GM12878 (cell line): ENCODE data around the gene GJD3. TPM values are rescaled to one million over a fixed set of nuclear protein-coding genes. Genes with fewer than 3 reads are reported as not detected.
A peak's percentile ranks its signal among the peaks of the same experiment; 100 is the strongest.

Experiments
- ATAC-seq: fragments of 200-7000 bp; cut with Tn5 transposase; 3 replicates; pipeline ENCODE4 v1.9.1; 2020; ENCODE audit warnings: mild to moderate bottlenecking, moderate library complexity
- BruUV-seq: library from RNA; stranded (reverse); fragments of 400-500 nt; replicated peaks from 2 replicates; lab custom pipeline; 2021; lab: Mats Ljungman, UMichigan
- CTCF ChIA-PET: fragments of 300-600 bp; sonication (Branson Sonifier 250); formaldehyde crosslinking; extraction: SDS; loops from one replicate; lab custom pipeline; 2021; ENCODE audit warnings: inconsistent platforms; lab: Yijun Ruan, JAX
- POLR2A ChIA-PET: fragments of 350-600 bp; formaldehyde crosslinking; extraction: SDS; loops from one replicate; lab custom pipeline; 2021; ENCODE audit warnings: inconsistent platforms; lab: Charles Lee
- RAD21 ChIA-PET: fragments of 300-600 bp; sonication (Branson Sonifier 250); formaldehyde crosslinking; loops from one replicate; lab custom pipeline; 2023; ENCODE audit warnings: antibody characterized with exemption; ENCODE audit not compliant: unreplicated experiment; lab: Charles Lee
- SMC1A ChIA-PET: fragments of 300-600 bp; sonication (Branson Sonifier 250); formaldehyde crosslinking; loops from one replicate; lab custom pipeline; 2023; ENCODE audit not compliant: unreplicated experiment, uncharacterized antibody; lab: Charles Lee
- DNase-seq: peaks from one replicate; pipeline ENCODE4 v3.0.0-alpha.2; 2011; ENCODE audit warnings: low read depth, low spot score
- FAIRE-seq: peaks from 3 replicates; lab custom pipeline; 2011; peaks lifted over from hg19 to GRCh38; lab: Jason Lieb, UNC
- H2AFZ ChIP-seq: 2 replicates; pipeline ENCODE4 v1.6.0; 2011; ENCODE audit warnings: low read depth, low read length, control low read depth; ENCODE audit not compliant: control insufficient read depth
- H3K27ac ChIP-seq: 2 replicates; pipeline ENCODE4 v1.5.1; 2011; ENCODE audit warnings: control low read depth; ENCODE audit not compliant: control insufficient read depth, insufficient read depth
- H3K27me3 ChIP-seq, 2 experiments: replicated peaks in 1 of 2; 2 replicates each; pipeline versions ENCODE4 v1.6.0 to v1.6.1; 2011; ENCODE audit warnings: low read length in 1 of 2; ENCODE audit not compliant: control insufficient read depth in 2 of 2, insufficient read depth in 2 of 2
- H3K36me3 ChIP-seq, 2 experiments: 2 replicates each; pipeline ENCODE4 v1.5.1; 2011; ENCODE audit warnings: low read length in 1 of 2; ENCODE audit not compliant: control insufficient read depth in 2 of 2, insufficient read depth in 2 of 2
- H3K4me1 ChIP-seq: 2 replicates; pipeline ENCODE4 v1.6.1; 2011; ENCODE audit warnings: mild to moderate bottlenecking, low read length, moderate library complexity, mixed read lengths; ENCODE audit not compliant: control insufficient read depth, insufficient read depth
- H3K4me2 ChIP-seq: 2 replicates; pipeline ENCODE4 v1.6.0; 2011; ENCODE audit warnings: control low read depth; ENCODE audit not compliant: control insufficient read depth, insufficient read depth
- H3K4me3 ChIP-seq: fragments of 200-600 bp; sonication (generic); 2 replicates; pipeline ENCODE4 v1.5.1; 2016
- H3K79me2 ChIP-seq: 2 replicates; pipeline ENCODE4 v1.6.0; 2011; ENCODE audit warnings: low read length; ENCODE audit not compliant: control insufficient read depth, insufficient read depth
- H3K9ac ChIP-seq: 2 replicates; pipeline ENCODE4 v1.8.0; 2011; ENCODE audit warnings: low read length, control low read depth, mixed read lengths; ENCODE audit not compliant: control insufficient read depth, insufficient read depth
- H3K9me3 ChIP-seq: replicated peaks from 3 replicates; pipeline ENCODE4 v1.5.1; 2011; ENCODE audit warnings: mild to moderate bottlenecking, low read length; ENCODE audit not compliant: control insufficient read depth, insufficient read depth
- H4K20me1 ChIP-seq: 2 replicates; pipeline ENCODE4 v1.6.0; 2011; ENCODE audit not compliant: control insufficient read depth, insufficient read depth
- EED ChIP-seq: sonication (generic); IDR thresholded peaks from 2 replicates; pipeline ENCODE4 v1.6.1; 2016; ENCODE audit warnings: antibody characterized with exemption, low read depth
- ESRRA ChIP-seq: IDR thresholded peaks from 2 replicates; pipeline ENCODE4 v1.6.1; 2012; ENCODE audit warnings: mild to moderate bottlenecking, low read length, improper control_type of control experiment
- HDGF ChIP-seq: fragments of 450-650 bp; IDR thresholded peaks from 2 replicates; pipeline ENCODE4 v1.6.1; 2016; ENCODE audit warnings: antibody characterized with exemption
- POU2F2 ChIP-seq: IDR thresholded peaks from 3 replicates; pipeline ENCODE4 v1.6.1; 2011; ENCODE audit warnings: low read depth, mild to moderate bottlenecking, low read length, borderline replicate concordance
- SPI1 ChIP-seq: IDR thresholded peaks from 2 replicates; pipeline ENCODE4 v1.6.1; 2011; ENCODE audit warnings: low read depth, mild to moderate bottlenecking, low read length, moderate library complexity, borderline replicate concordance; ENCODE audit not compliant: insufficient read depth
- SREBF2 ChIP-seq: IDR thresholded peaks from 2 replicates; pipeline ENCODE4 v1.6.1; 2012; ENCODE audit warnings: mild to moderate bottlenecking, low read length
- SUPT20H ChIP-seq: IDR thresholded peaks from 2 replicates; pipeline ENCODE4 v1.6.1; 2011; ENCODE audit warnings: low read depth, mild to moderate bottlenecking, low read length, moderate library complexity, borderline replicate concordance; ENCODE audit not compliant: control insufficient read depth
- TCF12 ChIP-seq: IDR thresholded peaks from 2 replicates; pipeline ENCODE4 v1.6.1; 2011; ENCODE audit warnings: low read depth, mild to moderate bottlenecking, low read length
- WGBS: methylation state at CpG from one replicate; pipeline ENCODE4 v1.1.6; 2016; ENCODE audit warnings: low lambda C conversion rate; ENCODE audit not compliant: insufficient replicate concordance, insufficient coverage; ENCODE audit errors: missing lambda C conversion rate; 5-methylcytosine and 5-hydroxymethylcytosine counted together
- in situ Hi-C: fragments of 300-500 bp; cut with MboI; formaldehyde crosslinking; loops from 9 replicates; pipeline ENCODE4 v1.14.3; 2018; ENCODE audit warnings: mixed read lengths
- intact Hi-C: fragments of 100-400 bp; cut with micrococcal nuclease; formaldehyde crosslinking; loops from one replicate; pipeline ENCODE4 v1.14.2; 2022; ENCODE audit not compliant: unreplicated experiment
- polyA plus RNA-seq, 11 experiments: library from polyadenylated mRNA; depleted of rRNA in 4 of 11; unstranded in 6 of 11; stranded (reverse) in 5 of 11; fragments of >200 nt; fragmentation: Nextera tagmentation in 4 of 11; fragmentation: Illumina TruSeq in 1 of 11; extraction: Ambion mirVana in 4 of 11; extraction: Trizol in 1 of 11; gene quantifications; 1 replicate in 1 of 11; 2 replicates in 10 of 11; pipeline versions ENCODE4 v1.2.1 to v1.2.3, GENCODE V29; 2011 to 2016; ENCODE audit warnings: inconsistent platforms in 2 of 11, missing spikeins in 2 of 11, low read depth in 1 of 11
- total RNA-seq, 4 experiments: library from RNA; depleted of rRNA in 3 of 4; stranded (reverse); fragments of >200 nt in 3 of 4; fragmentation: Illumina TruSeq in 1 of 4; extraction: Trizol in 1 of 4; gene quantifications; 2 replicates each; pipeline versions ENCODE4 v1.2.1 to v1.2.3, GENCODE V29; 2013 to 2021
- TF ChIP-seq, protein P1 (sequence below): IDR thresholded peaks from 2 replicates; pipeline ENCODE4 v1.6.1; 2011; ENCODE audit warnings: borderline replicate concordance, low read depth, mild to moderate bottlenecking, moderate library complexity, low read length; ENCODE audit not compliant: insufficient read depth, poor library complexity, severe bottlenecking
- TF ChIP-seq, protein P2 (sequence below): IDR thresholded peaks from 2 replicates; pipeline ENCODE4 v1.6.1; 2012; ENCODE audit warnings: low read depth, low read length, improper control_type of control experiment

The GJD3 gene
- total and polyA plus RNA-seq, 10 of the 15 experiments (the other 5 are each of a cell fraction or from before 2014, with no cell fraction given): 1.6 TPM; not detected in 9

GRCh38 chr17:40327735-40328385 lies 36.7 kb downstream of the GJD3 start:
- Histone ChIP-seq H3K36me3 (peaks cover 12 to 19% of the 10 kb centered on the region in 2 experiments; a peak in 3 of 4 replicates), H3K79me2 (peaks cover 93% of the 10 kb centered on the region), H3K9ac (peak overlapping the region; percentile 75; the same call in 1 of the 2 replicates), H4K20me1 (no peaks in the 10 kb centered on the region), H3K27me3 (no peaks in the 10 kb centered on the region), H3K4me1 (peaks cover 59% of the 10 kb centered on the region), H2AFZ (no peak overlapping the region), H3K4me2 (peak overlapping the region; percentile 100), H3K9me3 (no peaks in the 10 kb centered on the region), H3K4me3 (0 out of 2 replicates have a peak overlapping the region, but pooled peaks have one; percentile 42), H3K27ac (peak overlapping the region; percentile 96)
- ChIA-PET RAD21 (interaction anchor here (1.0 to 12.6 kb wide), 5 partner anchors 13 to 109 kb away, joined by 3 to 156 read pairs (median 6); partner anchors contain the start of gene RARA), SMC1A (interaction anchor here (0.6 to 11.2 kb wide), 7 partner anchors 12 to 32 kb away, joined by 3 to 172 read pairs (median 4); partner anchors contain the start of gene RARA), POLR2A (interaction anchor here (1.0 to 7.0 kb wide), 2 partner anchors 9 to 17 kb away, joined by 3 to 123 read pairs; partner anchors contain the start of gene RARA), CTCF (interaction anchor here (1.0 to 6.6 kb wide), 7 partner anchors 8 to 215 kb away, joined by 3 to 58 read pairs (median 10); partner anchors contain the start of gene RARA)
- WGBS: 14% methylated on average over 3 of the region's 3 CpGs
- no TSS peak for BruUV-seq
- FAIRE-seq (no peak), ATAC-seq (no peak), DNase-seq (no peak)
- in situ Hi-C loops: loop anchor here (10.0 kb wide), 1 partner anchor 1347 kb away; no protein-coding TSS in a partner anchor
- intact Hi-C loops: no loop called here
- TF ChIP-seq SREBF2 (no peak), EED (0 out of 2 replicates have a peak, but pooled peaks have one; percentile 12)

GRCh38 chr17:40327244-40327729 lies 37.2 kb downstream of the GJD3 start:
- Histone ChIP-seq H3K4me3 (peak overlapping the region; percentile 74; the same call in 1 of the 2 replicates), H3K4me2 (peak overlapping the region; percentile 100), H2AFZ (no peak overlapping the region), H3K27me3 (no peaks in the 10 kb centered on the region), H3K4me1 (peaks cover 59% of the 10 kb centered on the region), H4K20me1 (no peaks in the 10 kb centered on the region), H3K9me3 (no peaks in the 10 kb centered on the region), H3K36me3 (peaks cover 9 to 16% of the 10 kb centered on the region in 2 experiments; a peak in 3 of 4 replicates), H3K27ac (peak overlapping the region; percentile 96), H3K79me2 (peaks cover 94% of the 10 kb centered on the region), H3K9ac (peak overlapping the region; percentile 75)
- ChIA-PET SMC1A (interaction anchor here (0.6 to 11.2 kb wide), 8 partner anchors 12 to 32 kb away, joined by 3 to 172 read pairs (median 4); partner anchors contain the start of gene RARA), CTCF (interaction anchor here (1.3 to 6.6 kb wide), 10 partner anchors 9 to 214 kb away, joined by 3 to 58 read pairs (median 8); partner anchors contain the start of gene RARA), POLR2A (interaction anchor here (1.0 to 7.0 kb wide), 3 partner anchors 8 to 17 kb away, joined by 3 to 123 read pairs (median 3); partner anchors contain the start of gene RARA), RAD21 (interaction anchor here (1.0 to 12.6 kb wide), 7 partner anchors 12 to 109 kb away, joined by 3 to 156 read pairs (median 5); partner anchors contain the start of gene RARA)
- intact Hi-C loops (no loop called here), in situ Hi-C loops (loop anchor here (10.0 kb wide), 1 partner anchor 1348 kb away; no protein-coding TSS in a partner anchor)
- TF ChIP-seq POU2F2 (no peak), SUPT20H (no peak), HDGF (no peak), SPI1 (no peak), ESRRA (no peak), EED (no peak), TCF12 (no peak)
- TF ChIP-seq, protein P1, sequence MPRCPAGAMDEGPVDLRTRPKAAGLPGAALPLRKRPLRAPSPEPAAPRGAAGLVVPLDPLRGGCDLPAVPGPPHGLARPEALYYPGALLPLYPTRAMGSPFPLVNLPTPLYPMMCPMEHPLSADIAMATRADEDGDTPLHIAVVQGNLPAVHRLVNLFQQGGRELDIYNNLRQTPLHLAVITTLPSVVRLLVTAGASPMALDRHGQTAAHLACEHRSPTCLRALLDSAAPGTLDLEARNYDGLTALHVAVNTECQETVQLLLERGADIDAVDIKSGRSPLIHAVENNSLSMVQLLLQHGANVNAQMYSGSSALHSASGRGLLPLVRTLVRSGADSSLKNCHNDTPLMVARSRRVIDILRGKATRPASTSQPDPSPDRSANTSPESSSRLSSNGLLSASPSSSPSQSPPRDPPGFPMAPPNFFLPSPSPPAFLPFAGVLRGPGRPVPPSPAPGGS: no peak
- TF ChIP-seq, protein P2, sequence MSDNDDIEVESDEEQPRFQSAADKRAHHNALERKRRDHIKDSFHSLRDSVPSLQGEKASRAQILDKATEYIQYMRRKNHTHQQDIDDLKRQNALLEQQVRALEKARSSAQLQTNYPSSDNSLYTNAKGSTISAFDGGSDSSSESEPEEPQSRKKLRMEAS: no peak
- WGBS: 10% methylated on average over 4 of the region's 4 CpGs
- no peak for DNase-seq
- FAIRE-seq: no peak
- ATAC-seq: no peak
- BruUV-seq: no TSS peak
